AG04450 (cell line): Measurements from ENCODE around the gene XKR8. TPM values are rescaled to one million over a fixed set of nuclear protein-coding genes. Genes with fewer than 3 reads are reported as not detected.
"Not testable (repeated sequence)": the region's sequence is repeated elsewhere in the genome, so short reads cannot be mapped to it uniquely, and the experiment has no call there.

ENCODE experiments used
- CTCF ChIA-PET: fragments of 300-600, 350-600 bp; formaldehyde crosslinking; extraction: SDS; loops from one replicate; lab custom pipeline; 2022; ENCODE audit warnings: antibody characterized with exemption, inconsistent platforms; lab: Charles Lee
- POLR2A ChIA-PET: fragments of 350-600 bp; formaldehyde crosslinking; extraction: SDS; loops from one replicate; lab custom pipeline; 2021; ENCODE audit warnings: antibody characterized with exemption, inconsistent platforms; lab: Yijun Ruan, JAX
- DNase-seq: peaks from one replicate; pipeline ENCODE4 v3.0.0-alpha.2; 2011; ENCODE audit warnings: low read depth, low spot score
- H3K27ac ChIP-seq: one replicate; pipeline ENCODE4 v1.5.1; 2012; ENCODE audit warnings: low read depth, low read length, control low read depth
- H3K27me3 ChIP-seq: one replicate; pipeline ENCODE4 v1.6.0; 2012; ENCODE audit warnings: low read length; ENCODE audit not compliant: control insufficient read depth, insufficient read depth
- H3K4me3 ChIP-seq: 2 replicates; pipeline ENCODE4 v1.5.1; 2011; ENCODE audit warnings: mild to moderate bottlenecking, low read depth, low read length, control low read depth
- H3K9me3 ChIP-seq: 2 replicates; pipeline ENCODE4 v1.5.1; 2012; ENCODE audit warnings: low read length; ENCODE audit not compliant: control insufficient read depth, insufficient read depth
- polyA plus RNA-seq: library from polyadenylated mRNA; depleted of rRNA; stranded (reverse); fragments of >200 nt; gene quantifications from 2 replicates; pipeline ENCODE4 v1.2.3, GENCODE V29; 2011; rRNA removed
- TF ChIP-seq, protein P1 (sequence below): IDR thresholded peaks from 2 replicates; pipeline ENCODE4 v1.5.1; 2011; ENCODE audit warnings: low read depth, low read length, control low read depth, inconsistent platforms

XKR8 gene
- polyA plus RNA-seq, 1 experiment: 7.9 TPM

GRCh38 chr1:27999055-27999454 is 39.3 kb downstream of the XKR8 start:
- ChIA-PET POLR2A (no interaction called here), CTCF (interaction anchor here (0.6 kb wide), 1 partner anchor 161 kb away, joined by 4 read pairs; no protein-coding TSS in a partner anchor)
- TF ChIP-seq, protein P1, sequence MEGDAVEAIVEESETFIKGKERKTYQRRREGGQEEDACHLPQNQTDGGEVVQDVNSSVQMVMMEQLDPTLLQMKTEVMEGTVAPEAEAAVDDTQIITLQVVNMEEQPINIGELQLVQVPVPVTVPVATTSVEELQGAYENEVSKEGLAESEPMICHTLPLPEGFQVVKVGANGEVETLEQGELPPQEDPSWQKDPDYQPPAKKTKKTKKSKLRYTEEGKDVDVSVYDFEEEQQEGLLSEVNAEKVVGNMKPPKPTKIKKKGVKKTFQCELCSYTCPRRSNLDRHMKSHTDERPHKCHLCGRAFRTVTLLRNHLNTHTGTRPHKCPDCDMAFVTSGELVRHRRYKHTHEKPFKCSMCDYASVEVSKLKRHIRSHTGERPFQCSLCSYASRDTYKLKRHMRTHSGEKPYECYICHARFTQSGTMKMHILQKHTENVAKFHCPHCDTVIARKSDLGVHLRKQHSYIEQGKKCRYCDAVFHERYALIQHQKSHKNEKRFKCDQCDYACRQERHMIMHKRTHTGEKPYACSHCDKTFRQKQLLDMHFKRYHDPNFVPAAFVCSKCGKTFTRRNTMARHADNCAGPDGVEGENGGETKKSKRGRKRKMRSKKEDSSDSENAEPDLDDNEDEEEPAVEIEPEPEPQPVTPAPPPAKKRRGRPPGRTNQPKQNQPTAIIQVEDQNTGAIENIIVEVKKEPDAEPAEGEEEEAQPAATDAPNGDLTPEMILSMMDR: no peak
- no peak for DNase-seq
- Histone ChIP-seq H3K9me3 (no peaks in the 10 kb centered on the region), H3K4me3 (no peak overlapping the region), H3K27me3 (no peaks in the 10 kb centered on the region), H3K27ac (no peak overlapping the region)

DNA sequence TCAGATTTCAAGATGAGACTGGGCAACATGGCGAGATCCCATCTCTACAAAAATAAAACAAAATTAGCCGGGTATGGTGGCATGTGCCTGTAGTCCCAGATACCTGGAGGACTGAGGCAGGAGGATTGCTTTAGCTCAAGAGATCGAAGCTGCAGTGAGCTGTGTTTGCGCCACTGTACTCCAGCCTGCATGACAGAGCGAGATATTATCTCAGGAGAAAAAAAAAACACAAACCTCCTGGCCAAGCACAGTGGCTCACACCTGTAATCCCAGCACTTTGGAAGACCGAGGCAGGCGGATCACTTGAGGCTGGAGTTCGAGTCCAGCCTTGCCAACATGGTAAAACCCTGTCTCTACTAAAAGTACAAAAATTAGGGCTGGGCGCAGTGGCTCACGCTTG is 42.8 kb downstream of the XKR8 start:
- Histone ChIP-seq H3K27me3 (no peaks in the 10 kb centered on the region), H3K4me3 (no peak overlapping the region), H3K9me3 (no peaks in the 10 kb centered on the region), H3K27ac (no peak overlapping the region)
- no peak for DNase-seq
- ChIA-PET POLR2A (no interaction called here), CTCF (interaction anchor here (1.6 kb wide), 1 partner anchor 89 kb away, joined by 5 read pairs; no protein-coding TSS in a partner anchor)
- TF ChIP-seq, protein P1: no peak

- POLR2A ChIA-PET, H3K27ac ChIP-seq, H3K27me3 ChIP-seq, DNase-seq, H3K4me3 ChIP-seq, H3K9me3 ChIP-seq: not testable (repeated sequence)
- CTCF ChIA-PET: interaction anchor here (1.6 kb wide), 1 partner anchor 88 kb away, joined by 5 read pairs; no protein-coding TSS in a partner anchor
These were observed 43.3 kb downstream of the XKR8 start for GRCh38 chr1:28003117-28003516.

GRCh38 chr1:28010969-28011368 is 51.2 kb downstream of the XKR8 start:
- TF ChIP-seq, protein P1: no peak
- ChIA-PET POLR2A (no interaction called here), CTCF (interaction anchor here (0.6 to 1.0 kb wide), 2 partner anchors 31 to 144 kb away, joined by 3 read pairs; no protein-coding TSS in a partner anchor)
- Histone ChIP-seq H3K27me3 (no peaks in the 10 kb centered on the region), H3K9me3 (no peaks in the 10 kb centered on the region), H3K27ac (no peak overlapping the region), H3K4me3 (no peak overlapping the region)
- DNase-seq: no peak

Other genes starting within 250 kb of the XKR8 start
- gene FAM76A, start 234.0 kb upstream of the XKR8 start, polyA plus RNA-seq: 4.1 and 4.9 TPM in 2 replicates
- 34.5 and 42.6 TPM in 2 replicates for gene STX12, start 186.8 kb upstream of the XKR8 start, polyA plus RNA-seq
- gene PPP1R8, start 129.2 kb upstream of the XKR8 start, polyA plus RNA-seq: 52.7 and 55.2 TPM in 2 replicates
- gene THEMIS2, start 87.4 kb upstream of the XKR8 start, polyA plus RNA-seq: 13.0 and 14.1 TPM in 2 replicates
- 35.9 and 49.1 TPM in 2 replicates for gene RPA2, start 45.4 kb upstream of the XKR8 start, polyA plus RNA-seq
- gene SMPDL3B, start 25.0 kb upstream of the XKR8 start, polyA plus RNA-seq: 0.05 and 0.07 TPM in 2 replicates
- gene EYA3, start 128.6 kb downstream of the XKR8 start, polyA plus RNA-seq: 15.4 and 17.0 TPM in 2 replicates
- gene PTAFR, start 216.7 kb downstream of the XKR8 start, polyA plus RNA-seq: 0.09 and 0.12 TPM in 2 replicates